Adrenal gland (tissue), 12 donors: Measurements from ENCODE around the gene SH3PXD2B. TPM values are rescaled to one million over a fixed set of nuclear protein-coding genes. Genes with fewer than 3 reads are reported as not detected.
"Not testable (repeated sequence)": the region's sequence is repeated elsewhere in the genome, so short reads cannot be mapped to it uniquely, and the experiment has no call there.

Experiments
- DNase-seq, 7 donors: peaks; one replicate each; pipeline ENCODE4 v3.0.0-alpha.2; 2019 to 2020
- H3K27ac ChIP-seq, 5 donors: fragments of 200-600 bp; sonication (generic) in 4 of 5; 1 replicate in 3 of 5; 2 replicates in 2 of 5; pipeline versions ENCODE4 v1.5.1 to v1.8.0; 2016 to 2020; ENCODE audit warnings: mild to moderate bottlenecking in 1 of 5
- H3K27me3 ChIP-seq: fragments of 200-600 bp; 2 replicates; pipeline ENCODE4 v1.8.0; 2021
- H3K36me3 ChIP-seq, 2 donors: fragments of 200-600 bp; replicated peaks in 1 of 2; 1 replicate in 1 of 2; 2 replicates in 1 of 2; pipeline versions ENCODE4 v1.5.1 to v1.8.0; 2018 to 2022
- H3K4me1 ChIP-seq, 2 donors: fragments of 200-600 bp; replicated peaks in 1 of 2; 1 replicate in 1 of 2; 2 replicates in 1 of 2; pipeline versions ENCODE4 v1.5.1 to v1.8.0; 2018 to 2021
- H3K4me3 ChIP-seq, 4 donors: fragments of 200-600 bp; sonication (generic) in 3 of 4; one replicate each; pipeline ENCODE4 v1.5.1; 2016 to 2018
- H3K9me3 ChIP-seq, 3 donors: fragments of 200-600 bp; sonication (generic) in 1 of 3; replicated peaks in 1 of 3; 1 replicate in 2 of 3; 2 replicates in 1 of 3; pipeline versions ENCODE4 v1.5.1 to v1.8.0; 2016 to 2021
- CTCF ChIP-seq, 6 experiments: fragments of 450-650 bp in 4 of 6; fragments of 200-600 bp in 2 of 6; sonication (generic) in 1 of 6; IDR thresholded peaks; 1 replicate in 5 of 6; 2 replicates in 1 of 6; pipeline versions ENCODE4 v1.5.1 to v1.8.0; 2016 to 2021; ENCODE audit warnings: antibody characterized with exemption in 6 of 6, mild to moderate bottlenecking in 2 of 6, moderate library complexity in 1 of 6
- POLR2A ChIP-seq, 2 donors: fragments of 450-650 bp; IDR thresholded peaks; one replicate each; pipeline ENCODE4 v1.6.1; 2017; ENCODE audit warnings: antibody characterized with exemption in 2 of 2, mild to moderate bottlenecking in 2 of 2, moderate library complexity in 1 of 2
- WGBS, 4 donors: extraction: QIAGEN DNeasy Blood & Tissue Kit in 2 of 4; methylation state at CpG; one replicate each; pipeline versions ENCODE4 v1.1.5 to v1.1.7; 2013 to 2017; 5-methylcytosine and 5-hydroxymethylcytosine counted together
- intact Hi-C, 2 donors: fragments of 100-400 bp; cut with DNase I; formaldehyde crosslinking; loops; one replicate each; pipeline versions ENCODE4 v1.14.1 to v1.15.0; 2022 to 2023
- polyA plus RNA-seq, 3 donors: library from polyadenylated mRNA; stranded (reverse); fragments of 200-250 nt in 2 of 3; fragments of 350-450 nt in 1 of 3; fragmentation: Illumina TruSeq in 1 of 3; extraction: RNeasy Lipid Tissue Mini Kit (QIAGEN cat#74804) in 1 of 3; gene quantifications; one replicate each; pipeline ENCODE4 v1.2.3, GENCODE V29; 2013 to 2014
- total RNA-seq, 9 donors: library from RNA; depleted of rRNA in 4 of 9; stranded (reverse); fragments of >200 nt in 4 of 9; fragments of 120-200 nt in 1 of 9; fragmentation: NEBNext Ultra II Directional in 1 of 9; extraction: Animal tissue kit (Norgen Biotek cat#: 25700) in 1 of 9; gene quantifications; one replicate each; pipeline versions ENCODE4 v1.1.0 to v1.2.4, GENCODE V29; 2013 to 2023
- donor health status: healthy with polysubstance abuse.
- donor health status: Bipolar disorder and iron deficiency.
- donor health status: DM: yes; HTN: yes; CAD: no.
- donor health status: DM: no; HTN: no; CAD: no.
- donor health status: DM: no; HTN: no; CAD: no.
- donor health status: DM: yes; HTN: yes; CAD: no.

Gene SH3PXD2B
- total and polyA plus RNA-seq, 12 donors = 15.2 to 111 (median 51.5) TPM

GRCh38 chr5:172479784-172480115 is 25.4 kb upstream of the SH3PXD2B start:
- WGBS, 4 donors = 90 to 96% (median 94%) methylated on average over 5 of the region's 5 CpGs
- Histone ChIP-seq H3K4me1 (no peaks in the 10 kb centered on the region), H3K4me3 (no peak overlapping the region), H3K9me3 (no peaks in the 10 kb centered on the region), H3K27ac (peak overlapping the region in 1 of 5 donors; percentile 60), H3K27me3 (no peaks in the 10 kb centered on the region), H3K36me3 (no peaks in the 10 kb centered on the region)
- no peak for DNase-seq
- TF ChIP-seq CTCF (IDR thresholded peaks at IDR 0.05) = no peak
- no peak for TF ChIP-seq POLR2A (IDR thresholded peaks at IDR 0.05)
- intact Hi-C loops = loop anchor here (1.0 to 10.0 kb wide), 3 partner anchors 217 to 465 kb away; no protein-coding TSS in a partner anchor

GRCh38 chr5:172479034-172479783 is 24.9 kb upstream of the SH3PXD2B start:
- TF ChIP-seq CTCF (IDR thresholded peaks at IDR 0.05) = peak; percentile 75 to 99 (median 98)
- TF ChIP-seq POLR2A (IDR thresholded peaks at IDR 0.05) = no peak
- peak; percentile 86 to 96 (median 91) for DNase-seq
- H3K4me1 ChIP-seq = no peaks in the 10 kb centered on the region
- 44 to 53% (median 50%) methylated on average over 16 to 21 of the region's 21 CpGs for WGBS, 4 donors
- H3K27me3 ChIP-seq = no peaks in the 10 kb centered on the region
- H3K27ac ChIP-seq = peak overlapping the region in 1 of 5 donors; percentile 60
- H3K4me3 ChIP-seq = no peak overlapping the region
- intact Hi-C loops = loop anchor here (1.0 to 10.0 kb wide), 3 partner anchors 218 to 466 kb away; no protein-coding TSS in a partner anchor
- H3K9me3 ChIP-seq = no peaks in the 10 kb centered on the region
- no peaks in the 10 kb centered on the region for H3K36me3 ChIP-seq

- intact Hi-C loops = loop anchor here (1.0 to 10.0 kb wide), 3 partner anchors 218 to 466 kb away; no protein-coding TSS in a partner anchor
- 29 to 58% (median 37%) methylated on average over 2 to 3 of the region's 3 CpGs for WGBS, 4 donors
These were observed 24.3 kb upstream of the SH3PXD2B start for GRCh38 chr5:172478695-172479033.

GRCh38 chr5:172478256-172478655 is 23.9 kb upstream of the SH3PXD2B start:
- DNase-seq = no peak
- Histone ChIP-seq H3K9me3 (no peaks in the 10 kb centered on the region), H3K27ac (no peak overlapping the region), H3K27me3 (no peaks in the 10 kb centered on the region), H3K4me3 (no peak overlapping the region), H3K36me3 (no peaks in the 10 kb centered on the region), H3K4me1 (no peaks in the 10 kb centered on the region)
- no peak for TF ChIP-seq CTCF (IDR thresholded peaks at IDR 0.05)
- no peak for TF ChIP-seq POLR2A (IDR thresholded peaks at IDR 0.05)
- 60 to 86% (median 67%) methylated on average over 3 of the region's 3 CpGs for whole genome bisulfite sequencing, 4 donors
- intact Hi-C loops = loop anchor here in 1 of 2 donors (2.0 to 10.0 kb wide), 2 partner anchors 219 to 467 kb away; no protein-coding TSS in a partner anchor

More at GRCh38 chr5:172478695-172479033, 24.3 kb upstream of the SH3PXD2B start:
- not testable (repeated sequence) for H3K9me3 ChIP-seq, H3K4me1 ChIP-seq, DNase-seq, H3K27me3 ChIP-seq, H3K27ac ChIP-seq, H3K4me3 ChIP-seq, H3K36me3 ChIP-seq
